Dermis microvascular lymphatic vessel endothelial cell (primary cell): ENCODE results near the gene MATR3. TPM values are rescaled to one million over a fixed set of nuclear protein-coding genes. Genes with fewer than 3 reads are reported as not detected.

ENCODE experiments used
- total RNA-seq: library from RNA; depleted of rRNA; stranded (reverse); fragments of >200 nt; gene quantifications from 2 replicates; pipeline ENCODE4 v1.2.1, GENCODE V29; 2014

Gene MATR3
- total RNA-seq, 1 donor from 2014 or later: 152 TPM

Other genes with a start within 250 kb of the MATR3 start
- gene SIL1, start 95.4 kb upstream of the MATR3 start, total RNA-seq: 43.4 and 62.7 TPM in 2 replicates
- gene PAIP2, start 48.1 kb downstream of the MATR3 start, total RNA-seq: 76.1 and 78.3 TPM in 2 replicates
- under 0.01 TPM in 1 of 2 replicates, not detected in the other for gene SLC23A1, start 89.6 kb downstream of the MATR3 start, total RNA-seq
- 0.13 TPM in 1 of 2 replicates, not detected in the other for gene MZB1, start 96.2 kb downstream of the MATR3 start, total RNA-seq
- gene PROB1, start 101.4 kb downstream of the MATR3 start, total RNA-seq: 3.1 and 5.1 TPM in 2 replicates
- gene SPATA24, start 110.3 kb downstream of the MATR3 start, total RNA-seq: 6.6 and 8.1 TPM in 2 replicates
- gene DNAJC18, start 145.8 kb downstream of the MATR3 start, total RNA-seq: 5.9 TPM in 2 replicates
- gene ECSCR, start 169.0 kb downstream of the MATR3 start, total RNA-seq: 406 and 421 TPM in 2 replicates
- under 0.01 TPM in 1 of 2 replicates, not detected in the other for gene SMIM33, start 177.3 kb downstream of the MATR3 start, total RNA-seq
- 34.8 and 54.0 TPM in 2 replicates for gene STING1, start 189.0 kb downstream of the MATR3 start, total RNA-seq